ENCODE results near the gene NPBWR2.

The NPBWR2 gene

GRCh38 chr20:64071341-64072332 is 35.7 kb downstream of the NPBWR2 start:
- no peak for ATAC-seq

GRCh38 chr20:64070244-64070993 is 36.9 kb downstream of the NPBWR2 start:
- ATAC-seq = no peak

GRCh38 chr20:64069614-64070243 is 37.6 kb downstream of the NPBWR2 start:
- ATAC-seq = no peak

- ATAC-seq = no peak
Measured at GRCh38 chr20:64069209-64069613, 38.2 kb downstream of the NPBWR2 start.

- ATAC-seq = no peak
Measured at GRCh38 chr20:64068386-64069208, 38.8 kb downstream of the NPBWR2 start.

GRCh38 chr20:64067733-64068307 is 39.5 kb downstream of the NPBWR2 start:
- no peak for ATAC-seq

GRCh38 chr20:64067005-64067632 is 40.2 kb downstream of the NPBWR2 start:
- ATAC-seq = no peak

GRCh38 chr20:64065974-64066343 is 41.4 kb downstream of the NPBWR2 start:
- peak; percentile 10 to 36 for ATAC-seq

GRCh38 chr20:64065062-64065973 is 42.0 kb downstream of the NPBWR2 start:
- no peak for ATAC-seq

- ATAC-seq = no peak
Measured at GRCh38 chr20:64064145-64064698, 43.1 kb downstream of the NPBWR2 start.

- no peak for ATAC-seq
Measured at GRCh38 chr20:64063389-64064144, 43.8 kb downstream of the NPBWR2 start.

GRCh38 chr20:64062596-64063388 is 44.6 kb downstream of the NPBWR2 start, which contains the start of gene TCEA2:
Gene TCEA2, plus strand, starts transcription at chr20:64063198. Its CDS starts 115 bp downstream, at chr20:64063313.
- ATAC-seq = peak; percentile 96 to 98

- ATAC-seq = no peak
Measured at GRCh38 chr20:64062276-64062595, 45.1 kb downstream of the NPBWR2 start.

- no peak for ATAC-seq
Measured at GRCh38 chr20:64058536-64058935, 48.8 kb downstream of the NPBWR2 start.

- peak; percentile 80 to 87 for ATAC-seq
Measured at GRCh38 chr20:64057628-64058498, 49.5 kb downstream of the NPBWR2 start.

GRCh38 chr20:64056889-64057627 is 50.3 kb downstream of the NPBWR2 start:
- peak in 1 of 2 donors; percentile 21 for ATAC-seq

- ATAC-seq = no peak
Measured at GRCh38 chr20:64056639-64056888, 50.8 kb downstream of the NPBWR2 start.

Measured in activated CD4-positive, CD25-positive, alpha-beta regulatory T cell treated with anti-CD3 and anti-CD28 coated beads, Interleukin-2, amount 50 U/mL, for 24 hours (primary cell).